Neural crest cell (in vitro differentiated cells): ENCODE data around the gene POLR2C. TPM values are rescaled to one million over a fixed set of nuclear protein-coding genes. Genes with fewer than 3 reads are reported as not detected.
"Not testable (repeated sequence)": the region's sequence is repeated elsewhere in the genome, so short reads cannot be mapped to it uniquely, and the experiment has no call there.

Experiments used
- DNase-seq: peaks from one replicate; pipeline ENCODE4 v3.0.0; 2021; ENCODE audit warnings: low read depth, mixed read lengths, low spot score
- H3K27ac Mint-ChIP-seq: one replicate; pipeline ENCODE4 v1.8.0; 2021; ENCODE audit warnings: mild to moderate bottlenecking, mixed read lengths; ENCODE audit not compliant: unreplicated experiment
- H3K27me3 Mint-ChIP-seq: 2 replicates; pipeline ENCODE4 v1.8.0; 2021; ENCODE audit warnings: low read depth, mild to moderate bottlenecking, mixed read lengths
- H3K36me3 Mint-ChIP-seq: 2 replicates; pipeline ENCODE4 v1.8.0; 2021; ENCODE audit warnings: low read depth, mild to moderate bottlenecking, mixed read lengths
- H3K4me1 Mint-ChIP-seq: 2 replicates; pipeline ENCODE4 v1.8.0; 2021; ENCODE audit warnings: mixed read lengths
- H3K4me3 Mint-ChIP-seq: one replicate; pipeline ENCODE4 v1.8.0; 2021; ENCODE audit warnings: mild to moderate bottlenecking, mixed read lengths
- H3K9me3 Mint-ChIP-seq: 2 replicates; pipeline ENCODE4 v1.8.0; 2021; ENCODE audit warnings: mixed read lengths
- total RNA-seq: library from RNA; stranded (reverse); gene quantifications from 2 replicates; pipeline ENCODE4 v1.2.1, GENCODE V29; 2021
- TF ChIP-seq, protein P1 (sequence below): fragments of 200-600 bp; sonication (generic); conservative IDR thresholded peaks from 2 replicates; pipeline ENCODE4 v1.5.0; 2021; ENCODE audit warnings: antibody characterized with exemption, mild to moderate bottlenecking

The POLR2C gene
- total RNA-seq, 1 donor from 2014 or later = 74.0 TPM

DNA sequence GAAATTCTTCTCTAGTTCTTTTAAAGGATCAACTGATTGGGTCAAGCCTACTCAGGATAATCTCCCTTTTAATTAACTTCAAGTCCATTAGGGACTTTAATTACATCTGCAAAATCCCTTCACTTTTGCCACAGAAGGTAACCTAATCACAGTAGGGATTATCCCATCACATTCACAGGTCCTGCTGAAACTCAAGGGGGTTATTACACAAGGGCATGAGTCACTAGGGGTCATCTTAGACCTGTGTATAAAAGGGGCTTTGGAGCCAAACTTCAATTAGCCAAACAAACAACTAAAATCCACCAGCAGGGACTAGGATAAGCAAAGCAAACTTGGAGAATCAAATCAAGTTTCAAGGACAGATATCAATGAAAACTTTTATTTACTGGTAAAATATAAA lies 34.7 kb upstream of the POLR2C start:
- H3K9me3 Mint-ChIP-seq = no peaks in the 10 kb centered on the region
- H3K27me3 Mint-ChIP-seq = no peaks in the 10 kb centered on the region
- no peak overlapping the region for H3K4me3 Mint-ChIP-seq
- H3K36me3 Mint-ChIP-seq = peaks cover 21% of the 10 kb centered on the region
- DNase-seq = no peak
- TF ChIP-seq, protein P1, sequence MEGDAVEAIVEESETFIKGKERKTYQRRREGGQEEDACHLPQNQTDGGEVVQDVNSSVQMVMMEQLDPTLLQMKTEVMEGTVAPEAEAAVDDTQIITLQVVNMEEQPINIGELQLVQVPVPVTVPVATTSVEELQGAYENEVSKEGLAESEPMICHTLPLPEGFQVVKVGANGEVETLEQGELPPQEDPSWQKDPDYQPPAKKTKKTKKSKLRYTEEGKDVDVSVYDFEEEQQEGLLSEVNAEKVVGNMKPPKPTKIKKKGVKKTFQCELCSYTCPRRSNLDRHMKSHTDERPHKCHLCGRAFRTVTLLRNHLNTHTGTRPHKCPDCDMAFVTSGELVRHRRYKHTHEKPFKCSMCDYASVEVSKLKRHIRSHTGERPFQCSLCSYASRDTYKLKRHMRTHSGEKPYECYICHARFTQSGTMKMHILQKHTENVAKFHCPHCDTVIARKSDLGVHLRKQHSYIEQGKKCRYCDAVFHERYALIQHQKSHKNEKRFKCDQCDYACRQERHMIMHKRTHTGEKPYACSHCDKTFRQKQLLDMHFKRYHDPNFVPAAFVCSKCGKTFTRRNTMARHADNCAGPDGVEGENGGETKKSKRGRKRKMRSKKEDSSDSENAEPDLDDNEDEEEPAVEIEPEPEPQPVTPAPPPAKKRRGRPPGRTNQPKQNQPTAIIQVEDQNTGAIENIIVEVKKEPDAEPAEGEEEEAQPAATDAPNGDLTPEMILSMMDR = no peak
- H3K27ac Mint-ChIP-seq = peak overlapping the region; percentile 45
- no peaks in the 10 kb centered on the region for H3K4me1 Mint-ChIP-seq

DNA sequence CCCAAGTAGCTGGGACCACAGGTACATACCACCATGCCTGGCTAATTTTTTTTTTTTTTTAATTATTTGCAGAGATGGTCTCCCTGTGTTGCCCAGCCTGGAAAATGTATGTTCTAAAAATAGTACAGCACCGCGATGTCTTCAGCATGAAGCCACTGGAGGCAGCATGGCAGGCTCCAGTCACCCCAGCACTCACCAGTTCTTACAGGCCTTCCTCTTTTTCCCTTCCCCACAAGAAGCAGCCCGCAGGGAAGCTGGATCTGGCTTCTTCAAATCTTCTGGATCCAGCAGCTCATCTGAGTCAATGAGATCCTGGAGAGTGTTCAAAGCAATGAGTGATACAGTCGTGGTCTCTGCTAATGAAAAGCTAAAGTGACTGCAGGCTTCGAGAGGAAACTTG lies 31.5 kb upstream of the POLR2C start:
- H3K9me3 Mint-ChIP-seq = no peaks in the 10 kb centered on the region
- no peaks in the 10 kb centered on the region for H3K4me1 Mint-ChIP-seq
- no peak overlapping the region for H3K27ac Mint-ChIP-seq
- no peaks in the 10 kb centered on the region for H3K27me3 Mint-ChIP-seq
- TF ChIP-seq, protein P1 = no peak
- no peak for DNase-seq
- peaks cover 25% of the 10 kb centered on the region for H3K36me3 Mint-ChIP-seq
- no peak overlapping the region for H3K4me3 Mint-ChIP-seq

DNA sequence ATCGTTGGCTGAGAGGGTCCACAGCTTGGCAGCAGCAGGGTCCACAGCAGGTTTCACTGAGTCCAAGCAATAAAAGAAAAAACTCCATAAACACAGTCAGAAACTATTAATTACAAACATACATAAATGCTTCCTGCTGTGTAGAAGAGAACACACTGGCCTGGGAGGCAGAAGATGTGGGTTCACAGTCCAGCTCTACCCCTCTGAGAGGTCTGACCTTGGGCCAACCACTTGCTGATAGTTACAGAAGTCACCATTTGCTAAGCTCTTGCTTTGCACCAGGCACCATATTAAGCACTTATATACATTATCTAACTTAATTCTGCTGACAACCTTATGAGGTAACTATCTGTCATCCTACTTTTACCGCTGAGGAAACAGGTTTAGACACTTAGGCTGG lies 30.0 kb upstream of the POLR2C start:
- H3K9me3 Mint-ChIP-seq = no peaks in the 10 kb centered on the region
- TF ChIP-seq, protein P1 = no peak
- H3K27ac Mint-ChIP-seq = no peak overlapping the region
- H3K36me3 Mint-ChIP-seq = peaks cover 25% of the 10 kb centered on the region
- no peaks in the 10 kb centered on the region for H3K4me1 Mint-ChIP-seq
- H3K4me3 Mint-ChIP-seq = no peak overlapping the region
- no peak for DNase-seq
- H3K27me3 Mint-ChIP-seq = no peaks in the 10 kb centered on the region

GRCh38 chr16:57432989-57433388 lies 29.5 kb upstream of the POLR2C start:
- H3K4me3 Mint-ChIP-seq = no peak overlapping the region
- TF ChIP-seq, protein P1 = no peak
- H3K27ac Mint-ChIP-seq = no peak overlapping the region
- peaks cover 26% of the 10 kb centered on the region for H3K36me3 Mint-ChIP-seq
- no peaks in the 10 kb centered on the region for H3K9me3 Mint-ChIP-seq
- H3K27me3 Mint-ChIP-seq = no peaks in the 10 kb centered on the region
- DNase-seq = no peak
- no peaks in the 10 kb centered on the region for H3K4me1 Mint-ChIP-seq

DNA sequence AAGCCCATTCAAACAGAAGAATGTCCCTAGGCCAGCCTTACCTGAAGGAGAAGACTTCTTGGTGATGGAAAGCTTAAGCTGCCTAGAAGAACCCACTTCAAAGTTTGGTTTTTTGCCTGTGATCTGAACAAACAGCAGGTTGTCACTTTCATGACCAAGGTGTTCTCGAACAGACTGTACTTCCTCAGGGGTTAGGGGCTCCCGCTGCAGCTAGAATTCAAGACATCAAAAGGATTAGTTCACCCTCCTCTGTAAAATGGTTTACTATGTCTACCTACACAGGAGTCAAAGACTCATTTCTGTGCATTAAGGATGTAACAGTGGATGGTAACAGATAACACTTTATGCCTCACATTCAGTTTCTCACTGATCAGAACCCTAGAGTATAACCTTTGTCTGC lies 28.5 kb upstream of the POLR2C start:
- TF ChIP-seq, protein P1 = no peak
- H3K4me1 Mint-ChIP-seq = no peaks in the 10 kb centered on the region
- no peak overlapping the region for H3K27ac Mint-ChIP-seq
- DNase-seq = no peak
- H3K36me3 Mint-ChIP-seq = peaks cover 28% of the 10 kb centered on the region
- no peaks in the 10 kb centered on the region for H3K27me3 Mint-ChIP-seq
- H3K4me3 Mint-ChIP-seq = no peak overlapping the region
- H3K9me3 Mint-ChIP-seq = no peaks in the 10 kb centered on the region

DNA sequence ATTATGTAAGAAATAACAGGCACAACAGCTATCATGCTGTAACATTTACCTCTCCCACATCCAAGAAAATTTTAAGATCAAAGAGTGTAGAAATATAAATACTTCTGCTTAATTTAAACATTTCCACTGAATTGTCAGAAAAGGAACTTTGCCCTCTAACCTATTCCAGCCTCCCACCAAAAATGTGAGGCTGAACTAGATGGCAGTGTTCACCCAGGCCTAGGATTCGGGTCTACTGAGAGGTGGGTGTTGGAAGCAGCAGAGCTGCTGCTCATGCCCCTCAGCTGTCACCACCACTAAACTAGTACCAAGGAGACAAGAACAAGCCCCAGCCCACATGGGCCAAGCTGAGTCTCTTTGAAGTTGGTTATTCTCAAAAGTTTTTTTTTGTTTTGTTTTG lies 26.6 kb upstream of the POLR2C start:
- Mint-ChIP-seq H3K4me3 (no peak overlapping the region), H3K9me3 (no peaks in the 10 kb centered on the region), H3K4me1 (no peaks in the 10 kb centered on the region), H3K36me3 (peaks cover 37% of the 10 kb centered on the region), H3K27me3 (no peaks in the 10 kb centered on the region), H3K27ac (no peak overlapping the region)
- DNase-seq = no peak
- TF ChIP-seq, protein P1 = no peak

GRCh38 chr16:57439947-57440346 lies 22.5 kb upstream of the POLR2C start:
- H3K4me1 Mint-ChIP-seq, H3K9me3 Mint-ChIP-seq, DNase-seq, H3K4me3 Mint-ChIP-seq, H3K27me3 Mint-ChIP-seq, H3K27ac Mint-ChIP-seq: not testable (repeated sequence)
- peaks cover 36% of the 10 kb centered on the region for H3K36me3 Mint-ChIP-seq

GRCh38 chr16:57440551-57440950 lies 21.9 kb upstream of the POLR2C start:
- H3K27me3 Mint-ChIP-seq, H3K4me3 Mint-ChIP-seq, DNase-seq, H3K27ac Mint-ChIP-seq, H3K9me3 Mint-ChIP-seq, H3K4me1 Mint-ChIP-seq: not testable (repeated sequence)
- peaks cover 36% of the 10 kb centered on the region for H3K36me3 Mint-ChIP-seq
